OCI-LY3 (cell line): ENCODE measurements around the gene MALAT1.

Experiments
- H2AFZ ChIP-seq: fragments of 200-600, 300-600 bp; shearing (Covaris generic); 2 replicates; pipeline ENCODE4 v1.6.0; 2014; ENCODE audit warnings: antibody characterized with exemption, low read depth, low read length
- H3K27ac ChIP-seq: fragments of 200-600, 300-600 bp; sonication (generic); 2 replicates; pipeline ENCODE4 v1.5.1; 2014; ENCODE audit warnings: mild to moderate bottlenecking, low read length, moderate library complexity, mixed read lengths
- H3K27me3 ChIP-seq: fragments of 200-600, 300-600 bp; sonication (generic); 2 replicates; pipeline ENCODE4 v1.6.1; 2014; ENCODE audit warnings: low read depth, low read length, mixed read lengths
- H3K36me3 ChIP-seq: fragments of 200-600, 300-600 bp; sonication (generic); replicated peaks from 2 replicates; pipeline ENCODE3; 2014; ENCODE audit warnings: low read depth, low read length, mixed read lengths
- H3K4me1 ChIP-seq: fragments of 300-600, 200-600 bp; sonication (generic); 2 replicates; pipeline ENCODE4 v1.6.1; 2014; ENCODE audit warnings: low read length, mixed read lengths
- H3K4me2 ChIP-seq: fragments of 200-600, 300-600 bp; sonication (generic); 2 replicates; pipeline ENCODE4 v1.6.1; 2014; ENCODE audit warnings: low read length, mixed read lengths
- H3K4me3 ChIP-seq: fragments of 300-600, 200-600 bp; sonication (generic); 2 replicates; pipeline ENCODE4 v1.5.1; 2014; ENCODE audit warnings: antibody characterized with exemption, mild to moderate bottlenecking, low read length, moderate library complexity
- H3K79me2 ChIP-seq: fragments of 300-600, 200-600 bp; shearing (Covaris generic); 2 replicates; pipeline ENCODE4 v1.6.1; 2014; ENCODE audit warnings: mild to moderate bottlenecking, low read length, mixed read lengths
- H3K9ac ChIP-seq: fragments of 300-600, 200-600 bp; shearing (Covaris generic); 2 replicates; pipeline ENCODE4 v1.6.0; 2014; ENCODE audit warnings: mild to moderate bottlenecking, low read length, moderate library complexity
- H3K9me3 ChIP-seq: fragments of 200-600, 300-600 bp; shearing (Covaris generic); 2 replicates; pipeline ENCODE4 v1.6.1; 2014; ENCODE audit warnings: low read length, mixed read lengths; ENCODE audit not compliant: insufficient read depth
- H4K20me1 ChIP-seq: fragments of 200-600, 300-600 bp; sonication (generic); 2 replicates; pipeline ENCODE4 v1.6.1; 2016; ENCODE audit warnings: low read length, mixed read lengths; ENCODE audit not compliant: insufficient read depth
- CTCF ChIP-seq: fragments of 200-600, 300-600 bp; sonication (generic); IDR thresholded peaks from 2 replicates; pipeline ENCODE4 v1.5.1; 2014; ENCODE audit warnings: antibody characterized with exemption, low read length, low read depth
- EZH2phosphoT487 ChIP-seq: fragments of 200-600 bp; shearing (Covaris generic); IDR thresholded peaks from 2 replicates; pipeline ENCODE4 v1.6.1; 2018; ENCODE audit warnings: antibody characterized with exemption, mixed run types, low read depth

MALAT1 gene

GRCh38 chr11:65554057-65554818 lies 55.4 kb downstream of the MALAT1 start:
- no peaks in the 10 kb centered on the region for H3K27me3 ChIP-seq
- no peak for TF ChIP-seq CTCF
- TF ChIP-seq EZH2phosphoT487 = no peak
- H3K9me3 ChIP-seq = no peaks in the 10 kb centered on the region
- H3K79me2 ChIP-seq = no peaks in the 10 kb centered on the region
- H3K4me1 ChIP-seq = peaks cover 16% of the 10 kb centered on the region
- H3K27ac ChIP-seq = no peak overlapping the region
- H2AFZ ChIP-seq = no peak overlapping the region
- H4K20me1 ChIP-seq = no peaks in the 10 kb centered on the region
- no peak overlapping the region for H3K4me3 ChIP-seq
- no peak overlapping the region for H3K9ac ChIP-seq
- H3K36me3 ChIP-seq = no peaks in the 10 kb centered on the region
- no peak overlapping the region for H3K4me2 ChIP-seq

- Histone ChIP-seq H3K9me3 (no peaks in the 10 kb centered on the region), H3K4me2 (no peak overlapping the region), H2AFZ (no peak overlapping the region), H3K79me2 (no peaks in the 10 kb centered on the region), H4K20me1 (no peaks in the 10 kb centered on the region), H3K4me3 (no peak overlapping the region), H3K36me3 (no peaks in the 10 kb centered on the region), H3K27me3 (peaks cover 6% of the 10 kb centered on the region; the same call in 1 of the 2 replicates), H3K4me1 (peaks cover 16% of the 10 kb centered on the region), H3K27ac (no peak overlapping the region), H3K9ac (no peak overlapping the region)
- TF ChIP-seq EZH2phosphoT487 (no peak), CTCF (no peak)
These were observed 56.1 kb downstream of the MALAT1 start for GRCh38 chr11:65554842-65555430.

GRCh38 chr11:65555693-65556231 lies 56.9 kb downstream of the MALAT1 start:
- no peak for TF ChIP-seq CTCF
- no peak for TF ChIP-seq EZH2phosphoT487
- Histone ChIP-seq H3K9me3 (no peaks in the 10 kb centered on the region), H3K4me3 (no peak overlapping the region), H3K27me3 (peaks cover 9% of the 10 kb centered on the region), H3K4me2 (no peak overlapping the region), H4K20me1 (no peaks in the 10 kb centered on the region), H3K27ac (no peak overlapping the region), H3K9ac (no peak overlapping the region), H2AFZ (no peak overlapping the region), H3K36me3 (no peaks in the 10 kb centered on the region), H3K4me1 (peaks cover 16% of the 10 kb centered on the region), H3K79me2 (no peaks in the 10 kb centered on the region)
